Activated naive CD4-positive, alpha-beta T cell treated with anti-CD3 and anti-CD28 coated beads, Interleukin-2, amount 10 ng/mL, durations not matched to agents 7 days and 5 days (primary cell): ENCODE data around the gene KLRF1.

Source experiments
- CTCF ChIA-PET: fragments of 350-600 bp; sonication (Branson Sonifier 250); formaldehyde crosslinking; loops from one replicate; lab custom pipeline; 2021; ENCODE audit warnings: antibody characterized with exemption; lab: Charles Lee
- DNase-seq: peaks from one replicate; pipeline ENCODE4 v3.0.0-alpha.2; 2020
- H3K27ac Mint-ChIP-seq: one replicate; pipeline ENCODE4 v1.8.0; 2021; ENCODE audit warnings: mild to moderate bottlenecking, moderate library complexity, mixed read lengths
- H3K27me3 Mint-ChIP-seq: one replicate; pipeline ENCODE4 v1.8.0; 2021; ENCODE audit warnings: mild to moderate bottlenecking, mixed read lengths
- H3K36me3 Mint-ChIP-seq: one replicate; pipeline ENCODE4 v1.8.0; 2021; ENCODE audit warnings: mixed read lengths
- H3K4me1 Mint-ChIP-seq: one replicate; pipeline ENCODE4 v1.8.0; 2021; ENCODE audit warnings: mixed read lengths
- H3K4me3 Mint-ChIP-seq: one replicate; pipeline ENCODE4 v1.8.0; 2021; ENCODE audit warnings: mild to moderate bottlenecking, moderate library complexity, mixed read lengths
- H3K9me3 Mint-ChIP-seq: one replicate; pipeline ENCODE4 v1.8.0; 2021; ENCODE audit warnings: mixed read lengths

Gene KLRF1

DNA sequence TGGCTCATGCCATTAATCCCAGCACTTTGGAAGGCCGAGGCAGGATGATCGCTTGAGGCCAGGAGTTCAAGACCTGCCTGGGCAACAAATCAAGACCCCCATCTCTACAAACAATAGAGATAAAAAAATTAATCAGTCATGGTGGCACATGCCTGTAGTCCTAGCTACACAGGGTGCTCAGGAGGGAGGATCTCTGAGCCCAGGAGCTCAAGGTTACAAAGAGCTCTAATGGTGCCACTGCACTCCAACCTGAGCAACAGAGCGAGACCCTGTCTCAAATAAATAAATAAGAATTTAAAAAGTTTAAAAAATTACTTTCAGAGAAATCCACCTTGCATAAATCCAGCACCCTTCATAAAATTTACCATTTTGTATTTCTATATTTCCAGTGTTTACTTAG lies 2.2 kb downstream of the KLRF1 start:
- Mint-ChIP-seq H3K27me3 (peaks cover 10% of the 10 kb centered on the region), H3K27ac (no peak overlapping the region)

DNA sequence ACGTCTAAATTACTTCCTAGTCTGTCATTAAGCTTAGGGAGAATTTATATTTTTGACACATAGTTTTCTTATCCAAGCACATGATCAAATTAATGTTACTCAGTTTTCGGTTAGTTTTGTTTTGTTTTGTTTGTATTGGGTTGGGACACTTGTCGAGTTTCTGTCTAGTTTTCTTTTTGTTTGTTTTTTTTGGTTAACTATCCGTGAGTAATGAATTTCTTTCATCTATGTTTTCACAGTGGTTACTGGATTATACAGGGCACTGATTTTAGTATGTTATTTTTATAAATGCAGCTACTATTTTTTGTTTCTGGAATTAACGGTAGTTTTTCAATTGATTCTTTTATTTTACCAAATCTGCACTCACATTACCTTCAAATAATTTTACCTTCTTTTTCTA lies 2.7 kb downstream of the KLRF1 start:
- DNase-seq = no peak
- Mint-ChIP-seq H3K4me1 (no peaks in the 10 kb centered on the region), H3K27ac (no peak overlapping the region), H3K4me3 (no peak overlapping the region), H3K9me3 (no peaks in the 10 kb centered on the region), H3K27me3 (peaks cover 5% of the 10 kb centered on the region), H3K36me3 (no peaks in the 10 kb centered on the region)
- CTCF ChIA-PET = interaction anchor here (0.9 to 1.2 kb wide), 3 partner anchors 14 to 311 kb away, joined by 3 read pairs; no protein-coding TSS in a partner anchor

More for the DNA sequence above, 2.2 kb downstream of the KLRF1 start:
- Mint-ChIP-seq H3K4me1 (no peaks in the 10 kb centered on the region), H3K9me3 (no peaks in the 10 kb centered on the region), H3K4me3 (no peak overlapping the region), H3K36me3 (no peaks in the 10 kb centered on the region)
- CTCF ChIA-PET = interaction anchor here (0.9 to 1.2 kb wide), 2 partner anchors 198 to 312 kb away, joined by 3 read pairs; no protein-coding TSS in a partner anchor
- DNase-seq = no peak

DNA sequence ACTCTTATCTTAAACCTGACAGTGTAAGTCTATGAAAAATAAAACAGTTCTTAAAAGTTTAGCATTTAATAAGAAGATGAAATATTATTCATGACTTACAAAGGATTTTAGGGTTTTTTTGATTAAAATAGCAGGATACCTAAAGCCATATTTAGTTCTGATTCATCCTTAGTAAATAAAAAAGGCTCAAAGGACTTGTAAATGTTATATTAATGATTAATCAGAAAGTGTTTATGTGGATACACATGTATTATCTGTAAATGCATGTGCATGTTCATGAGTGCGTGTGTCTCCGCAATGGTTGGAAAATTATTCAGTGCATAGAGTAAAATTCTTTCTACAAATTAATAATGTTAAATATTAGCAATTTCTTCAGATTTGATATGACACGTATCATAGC lies 4.4 kb downstream of the KLRF1 start:
- CTCF ChIA-PET = no interaction called here
- H3K36me3 Mint-ChIP-seq = no peaks in the 10 kb centered on the region
- H3K4me1 Mint-ChIP-seq = no peaks in the 10 kb centered on the region
- no peaks in the 10 kb centered on the region for H3K9me3 Mint-ChIP-seq
- DNase-seq = no peak
- H3K27me3 Mint-ChIP-seq = peaks cover 4% of the 10 kb centered on the region
- no peak overlapping the region for H3K4me3 Mint-ChIP-seq
- no peak overlapping the region for H3K27ac Mint-ChIP-seq

DNA sequence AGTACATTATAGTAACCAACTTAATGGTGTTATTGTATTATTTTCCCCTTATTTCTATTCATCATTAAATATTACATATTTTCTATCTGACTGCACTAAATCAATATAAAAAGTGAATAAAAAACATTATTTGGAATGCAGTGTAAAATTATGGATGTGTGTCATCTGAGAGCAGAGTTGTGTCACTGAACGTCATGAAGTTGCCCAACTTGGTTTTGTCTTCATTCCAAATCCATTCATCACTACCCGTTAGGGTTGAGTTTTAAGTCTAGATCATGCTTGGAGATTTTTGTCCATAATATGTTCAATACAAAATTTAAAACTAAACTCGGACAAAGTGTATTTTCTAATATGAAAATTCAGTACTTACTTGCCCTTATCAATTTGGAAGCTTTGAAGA lies 16.1 kb downstream of the KLRF1 start:
- H3K4me1 Mint-ChIP-seq = no peaks in the 10 kb centered on the region
- no peak overlapping the region for H3K4me3 Mint-ChIP-seq
- peaks cover 22% of the 10 kb centered on the region for H3K9me3 Mint-ChIP-seq
- DNase-seq = no peak
- H3K36me3 Mint-ChIP-seq = peaks cover 7% of the 10 kb centered on the region
- H3K27me3 Mint-ChIP-seq = peaks cover 13% of the 10 kb centered on the region
- CTCF ChIA-PET = no interaction called here
- H3K27ac Mint-ChIP-seq = no peak overlapping the region

DNA sequence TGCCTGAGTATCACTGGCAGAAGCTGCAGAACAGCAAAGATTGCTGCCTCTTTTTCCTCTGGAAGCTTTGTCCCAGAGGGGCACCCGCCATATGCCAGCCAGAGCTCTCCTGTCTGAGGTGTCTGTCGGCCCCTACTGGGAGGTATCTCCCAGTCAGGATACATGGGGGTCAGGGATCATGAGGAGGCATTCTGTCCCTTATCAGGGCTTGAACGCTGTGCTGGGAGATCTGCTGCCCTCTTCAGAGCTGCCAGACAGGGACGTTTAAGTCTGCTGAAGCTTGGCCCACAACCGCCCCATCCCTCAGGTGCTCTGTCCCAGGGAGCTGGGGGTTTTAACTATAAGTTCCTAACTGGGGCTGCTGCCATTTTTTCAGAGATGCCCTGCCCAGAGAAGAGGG lies 21.6 kb downstream of the KLRF1 start:
- Mint-ChIP-seq H3K4me3 (no peak overlapping the region), H3K27ac (no peak overlapping the region), H3K9me3 (peaks cover 27% of the 10 kb centered on the region), H3K27me3 (peaks cover 24% of the 10 kb centered on the region), H3K36me3 (peaks cover 44% of the 10 kb centered on the region), H3K4me1 (peaks cover 11% of the 10 kb centered on the region)
- CTCF ChIA-PET = interaction anchor here (0.6 to 1.1 kb wide), 2 partner anchors 10 to 232 kb away, joined by 3 read pairs; no protein-coding TSS in a partner anchor
- DNase-seq = no peak

DNA sequence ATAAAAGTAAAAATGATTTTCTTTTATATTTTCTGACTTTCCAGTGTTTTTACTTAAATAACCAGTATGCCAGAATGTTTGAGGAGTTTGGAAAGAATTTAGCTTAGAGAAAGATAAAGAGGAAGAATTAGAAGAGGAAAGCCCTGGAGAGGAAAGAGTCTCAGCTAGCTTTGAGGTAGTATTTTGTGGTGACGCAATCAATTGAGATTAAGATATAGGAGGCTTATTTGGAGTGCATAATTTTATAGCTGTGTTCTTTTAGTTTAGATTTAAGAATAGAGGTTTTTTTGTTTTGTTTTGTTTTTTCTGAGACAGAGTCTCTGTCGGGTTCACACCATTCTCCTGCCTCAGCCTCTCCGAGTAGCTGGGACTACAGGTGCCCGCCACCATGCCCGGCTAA lies 23.8 kb downstream of the KLRF1 start:
- DNase-seq = no peak
- no peak overlapping the region for H3K27ac Mint-ChIP-seq
- H3K4me3 Mint-ChIP-seq = no peak overlapping the region
- CTCF ChIA-PET = interaction anchor here (0.7 kb wide), 1 partner anchor 37 kb away, joined by 4 read pairs; no protein-coding TSS in a partner anchor
- H3K27me3 Mint-ChIP-seq = peaks cover 18% of the 10 kb centered on the region
- H3K9me3 Mint-ChIP-seq = peaks cover 24% of the 10 kb centered on the region
- peaks cover 62% of the 10 kb centered on the region for H3K36me3 Mint-ChIP-seq
- peaks cover 15% of the 10 kb centered on the region for H3K4me1 Mint-ChIP-seq

DNA sequence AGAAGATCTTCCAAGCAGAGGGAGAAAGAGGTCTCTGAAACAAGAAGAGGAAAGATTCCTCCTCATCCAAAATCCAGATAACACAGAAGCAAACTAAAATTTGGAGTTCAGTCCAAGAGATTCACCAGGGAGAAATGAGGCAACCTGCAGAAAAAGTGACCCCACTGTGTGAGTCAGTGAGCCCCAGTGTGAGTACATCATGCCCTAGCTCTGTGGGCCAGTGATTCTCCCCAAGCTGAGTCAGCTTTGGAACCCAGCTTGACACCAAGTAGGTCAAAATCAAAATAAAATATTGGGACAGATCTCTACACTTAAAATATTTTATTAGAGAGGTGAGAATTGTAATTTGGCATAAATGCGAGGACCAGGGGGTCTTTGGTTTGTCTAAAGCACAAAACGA lies 24.6 kb downstream of the KLRF1 start:
- DNase-seq = no peak
- H3K27ac Mint-ChIP-seq = peak overlapping the region; percentile 51
- peaks cover 14% of the 10 kb centered on the region for H3K27me3 Mint-ChIP-seq
- H3K4me1 Mint-ChIP-seq = peaks cover 20% of the 10 kb centered on the region
- peaks cover 16% of the 10 kb centered on the region for H3K9me3 Mint-ChIP-seq
- CTCF ChIA-PET = no interaction called here
- H3K36me3 Mint-ChIP-seq = peaks cover 68% of the 10 kb centered on the region
- H3K4me3 Mint-ChIP-seq = no peak overlapping the region

DNA sequence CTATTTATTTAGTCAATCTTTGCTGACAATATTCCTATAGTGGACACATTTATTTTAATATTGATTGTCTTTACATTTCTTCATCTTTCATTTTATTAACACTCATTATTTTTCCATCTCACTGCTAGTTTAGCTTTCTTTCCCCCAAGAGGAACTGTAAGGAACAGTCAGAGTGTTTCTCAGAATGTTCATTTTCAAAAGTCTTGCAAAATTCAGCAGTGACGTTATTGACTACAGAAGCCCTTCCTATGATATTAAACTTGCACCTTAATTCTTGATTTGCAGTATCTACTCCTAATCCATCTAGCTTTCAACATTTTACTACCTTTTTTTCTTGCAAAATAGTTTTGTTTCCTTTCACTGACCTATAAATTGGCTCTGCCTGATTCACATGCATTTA lies 28.9 kb downstream of the KLRF1 start:
- Mint-ChIP-seq H3K27me3 (no peaks in the 10 kb centered on the region), H3K9me3 (no peaks in the 10 kb centered on the region), H3K4me1 (peaks cover 34% of the 10 kb centered on the region), H3K4me3 (no peak overlapping the region), H3K36me3 (peaks cover 75% of the 10 kb centered on the region), H3K27ac (no peak overlapping the region)
- DNase-seq = no peak
- CTCF ChIA-PET = no interaction called here

DNA sequence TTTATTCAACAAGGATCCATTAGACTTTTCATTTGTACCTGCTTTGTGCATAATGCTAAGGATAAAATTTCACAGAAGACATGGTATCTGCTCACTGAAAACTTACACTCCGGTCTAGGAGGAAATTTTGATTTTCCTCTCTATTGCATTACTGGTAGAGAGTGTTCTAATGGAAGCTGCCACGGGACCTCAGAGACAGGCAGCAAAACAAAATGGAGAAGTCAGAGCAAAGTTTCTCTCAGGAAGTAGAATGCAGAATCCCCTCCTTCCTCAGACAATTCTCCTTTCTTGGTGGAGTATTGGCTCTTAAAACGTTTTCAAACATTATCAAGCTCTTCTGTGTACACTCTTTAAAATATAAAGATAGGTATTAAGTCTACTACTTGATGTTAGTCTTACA lies 29.6 kb downstream of the KLRF1 start:
- Mint-ChIP-seq H3K9me3 (no peaks in the 10 kb centered on the region), H3K4me1 (peaks cover 38% of the 10 kb centered on the region), H3K4me3 (no peak overlapping the region), H3K27ac (no peak overlapping the region), H3K27me3 (no peaks in the 10 kb centered on the region), H3K36me3 (peaks cover 70% of the 10 kb centered on the region)
- DNase-seq = no peak
- CTCF ChIA-PET = no interaction called here

DNA sequence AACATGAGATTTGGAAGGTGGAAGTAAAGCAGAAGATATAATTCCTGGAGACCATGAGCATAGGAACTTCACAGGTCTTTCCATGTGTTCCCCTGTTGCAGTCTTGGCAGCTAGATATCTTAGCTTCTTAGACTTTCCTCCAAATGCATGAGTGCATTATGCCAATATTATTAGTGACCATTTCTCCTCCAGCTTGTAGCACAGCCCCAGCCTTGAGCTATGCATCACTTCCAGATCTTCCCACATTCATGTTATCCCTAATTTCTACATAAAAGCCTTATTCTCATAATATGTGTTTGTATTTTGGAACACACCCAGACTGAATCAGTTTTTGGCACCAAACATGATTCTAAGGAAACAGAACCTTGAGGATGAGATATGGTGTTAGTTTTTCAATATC lies 30.9 kb downstream of the KLRF1 start:
- H3K4me1 Mint-ChIP-seq = peaks cover 44% of the 10 kb centered on the region
- H3K9me3 Mint-ChIP-seq = peaks cover 6% of the 10 kb centered on the region
- CTCF ChIA-PET = no interaction called here
- H3K27me3 Mint-ChIP-seq = no peaks in the 10 kb centered on the region
- H3K36me3 Mint-ChIP-seq = peaks cover 70% of the 10 kb centered on the region
- no peak for DNase-seq
- H3K27ac Mint-ChIP-seq = no peak overlapping the region
- H3K4me3 Mint-ChIP-seq = no peak overlapping the region

DNA sequence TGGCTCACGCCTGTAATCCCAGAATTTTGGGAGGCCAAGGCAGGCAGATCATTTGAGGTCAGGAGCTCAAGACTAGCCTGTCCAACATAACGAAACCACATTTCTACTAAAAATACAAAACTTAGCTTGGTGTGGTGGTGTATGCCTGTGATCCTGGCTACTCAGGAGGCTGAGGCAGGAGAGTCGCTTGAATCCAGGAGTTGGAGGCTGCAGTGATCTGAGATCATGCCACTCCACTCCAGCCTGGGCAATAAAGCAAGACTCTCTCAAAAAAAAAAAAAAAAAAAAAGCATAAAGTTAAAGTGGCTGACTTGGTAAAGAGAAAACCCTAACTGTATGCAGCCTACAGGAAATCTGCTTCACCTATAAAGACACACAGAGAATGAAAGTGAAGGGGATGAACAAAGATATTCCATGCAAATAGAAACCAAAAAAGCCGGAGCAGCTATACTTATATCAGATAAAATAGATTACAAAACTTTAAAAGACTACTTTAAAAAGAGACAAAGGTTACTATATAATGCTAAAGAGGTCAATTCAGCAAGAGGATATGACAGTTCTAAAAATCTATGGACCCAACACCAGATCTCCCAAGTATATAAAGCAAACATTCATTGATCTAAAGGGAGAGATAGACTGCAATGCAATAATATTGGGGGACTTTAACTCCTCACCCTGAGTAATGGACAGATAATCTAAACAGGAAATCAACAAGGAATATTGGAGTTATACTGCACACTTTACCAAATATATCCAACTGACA lies 37.8 kb downstream of the KLRF1 start:
- DNase-seq = no peak
- CTCF ChIA-PET = interaction anchor here (2.5 to 4.3 kb wide), 2 partner anchors 51 to 67 kb away, joined by 6 to 15 read pairs; no protein-coding TSS in a partner anchor
- peak overlapping the region; percentile 82 for H3K4me3 Mint-ChIP-seq
- H3K9me3 Mint-ChIP-seq = peaks cover 18% of the 10 kb centered on the region
- peaks cover 52% of the 10 kb centered on the region for H3K36me3 Mint-ChIP-seq
- peak overlapping the region; percentile 91 for H3K27ac Mint-ChIP-seq
- peaks cover 41% of the 10 kb centered on the region for H3K4me1 Mint-ChIP-seq
- H3K27me3 Mint-ChIP-seq = no peaks in the 10 kb centered on the region

DNA sequence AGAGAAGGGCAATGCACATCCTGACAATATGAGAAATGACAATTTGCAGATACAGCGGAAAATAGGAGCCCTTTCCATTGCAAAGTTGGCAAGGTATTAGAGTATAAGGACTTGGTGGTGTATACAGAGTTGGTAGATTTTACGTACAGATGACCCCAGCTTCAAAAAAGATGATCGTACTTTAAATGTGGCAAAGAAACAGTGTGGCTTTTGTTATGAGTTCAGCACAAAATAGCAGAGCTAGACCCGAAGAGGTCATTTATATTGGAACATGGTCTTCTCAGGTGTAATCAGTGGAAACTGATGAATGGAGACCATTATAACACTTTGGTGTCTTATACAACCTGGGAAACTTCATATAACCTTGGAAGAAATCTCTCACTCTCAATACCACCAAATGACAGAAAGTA lies 39.6 kb downstream of the KLRF1 start:
- H3K4me3 Mint-ChIP-seq = peak overlapping the region; percentile 82
- H3K36me3 Mint-ChIP-seq = peaks cover 45% of the 10 kb centered on the region
- H3K27me3 Mint-ChIP-seq = no peaks in the 10 kb centered on the region
- CTCF ChIA-PET = interaction anchor here (0.9 to 4.3 kb wide), 7 partner anchors 53 to 217 kb away, joined by 3 to 15 read pairs (median 4); partner anchors contain the start of genes CD69 and CLEC2D
- DNase-seq = no peak
- H3K4me1 Mint-ChIP-seq = peaks cover 41% of the 10 kb centered on the region
- H3K27ac Mint-ChIP-seq = peak overlapping the region; percentile 91
- peaks cover 18% of the 10 kb centered on the region for H3K9me3 Mint-ChIP-seq

DNA sequence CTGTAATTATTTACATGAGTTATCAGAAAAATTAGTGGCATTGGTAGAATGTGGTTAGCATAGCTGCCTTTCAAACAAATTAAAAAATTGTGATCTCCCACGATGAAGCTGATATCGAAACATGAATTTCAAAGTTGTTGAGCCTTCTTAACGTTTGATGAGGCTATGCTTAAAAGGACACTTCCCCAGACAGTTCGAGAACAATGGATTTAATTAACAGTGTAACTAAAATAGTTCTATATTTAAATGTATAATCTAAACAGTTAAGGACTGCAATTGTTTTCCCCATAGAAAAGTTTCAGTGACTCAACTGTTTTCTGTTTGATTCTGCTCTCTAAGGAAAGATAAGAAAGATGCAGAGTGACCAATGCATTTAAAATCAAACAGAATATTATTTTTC lies 40.2 kb downstream of the KLRF1 start:
- H3K4me1 Mint-ChIP-seq = peaks cover 39% of the 10 kb centered on the region
- H3K36me3 Mint-ChIP-seq = peaks cover 40% of the 10 kb centered on the region
- no peaks in the 10 kb centered on the region for H3K27me3 Mint-ChIP-seq
- peaks cover 17% of the 10 kb centered on the region for H3K9me3 Mint-ChIP-seq
- CTCF ChIA-PET = interaction anchor here (1.1 to 4.3 kb wide), 5 partner anchors 54 to 125 kb away, joined by 3 to 15 read pairs (median 6); partner anchors contain the start of gene CD69
- peak overlapping the region; percentile 82 for H3K4me3 Mint-ChIP-seq
- DNase-seq = no peak
- peak overlapping the region; percentile 91 for H3K27ac Mint-ChIP-seq

DNA sequence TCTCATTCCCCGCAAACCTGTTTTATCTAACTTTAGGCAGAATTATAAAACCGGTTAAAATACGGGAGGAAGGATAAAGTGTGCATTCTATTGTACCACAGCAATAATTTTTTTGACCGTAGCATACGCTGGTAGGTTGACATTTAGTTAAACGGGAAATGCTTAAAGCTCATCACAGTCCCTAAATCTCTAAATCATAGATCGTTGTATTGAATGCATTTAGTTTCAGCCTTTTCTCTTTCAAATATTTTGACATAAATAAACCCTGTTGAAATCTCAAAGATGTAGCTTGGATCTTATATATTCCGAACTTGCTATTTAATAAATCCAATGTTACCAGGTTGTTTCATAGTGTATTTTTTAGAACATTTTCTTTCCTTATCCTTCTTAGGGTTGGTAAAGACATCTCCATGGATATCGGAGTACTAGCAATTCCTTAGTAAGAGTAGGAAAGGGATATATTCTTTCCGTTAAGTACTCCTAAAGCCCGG lies 41.1 kb downstream of the KLRF1 start:
- Mint-ChIP-seq H3K36me3 (peaks cover 32% of the 10 kb centered on the region), H3K4me1 (peaks cover 34% of the 10 kb centered on the region), H3K27me3 (no peaks in the 10 kb centered on the region), H3K27ac (peak overlapping the region; percentile 99), H3K4me3 (peak overlapping the region; percentile 73), H3K9me3 (peaks cover 10% of the 10 kb centered on the region)
- no peak for DNase-seq
- CTCF ChIA-PET = interaction anchor here (0.6 to 4.3 kb wide), 6 partner anchors 54 to 118 kb away, joined by 3 to 15 read pairs (median 4); no protein-coding TSS in a partner anchor
